COLO668 (cell line): ENCODE measurements around the gene TAS2R41.
"Not testable (repeated sequence)": the region's sequence is repeated elsewhere in the genome, so short reads cannot be mapped to it uniquely, and the experiment has no call there.

Experiments
- DNase-seq: peaks from one replicate; lab custom pipeline; 2025; ENCODE audit not compliant: unreplicated experiment; lab: John Stamatoyannopoulos, UW

TAS2R41 gene

GRCh38 chr7:143514995-143515735 lies 37.5 kb downstream of the TAS2R41 start:
- DNase-seq, result no peak

GRCh38 chr7:143516981-143517380 lies 39.3 kb downstream of the TAS2R41 start:
- no peak for DNase-seq

DNA sequence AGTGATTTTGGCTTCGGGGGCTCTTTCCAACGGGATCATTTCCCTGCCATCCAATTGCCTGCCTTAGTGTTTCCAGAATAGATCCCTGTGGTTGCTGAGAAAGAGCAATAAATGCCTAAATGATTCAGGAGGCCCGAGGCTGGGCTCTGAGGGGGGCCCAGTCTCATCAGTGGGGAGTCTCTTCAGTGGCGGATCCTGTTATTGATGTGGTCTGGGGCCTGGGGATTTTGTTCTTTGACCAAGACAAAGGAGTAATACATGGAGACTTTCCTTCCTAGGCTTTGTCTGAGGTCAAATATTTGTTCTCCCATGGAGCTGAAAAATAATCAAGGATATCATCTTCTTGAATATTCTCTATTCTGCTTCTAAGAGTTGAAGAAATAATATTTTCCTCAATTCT lies 40.8 kb downstream of the TAS2R41 start:
- no peak for DNase-seq

GRCh38 chr7:143518941-143519340 lies 41.3 kb downstream of the TAS2R41 start:
- no peak for DNase-seq

GRCh38 chr7:143519411-143520131 lies 41.9 kb downstream of the TAS2R41 start:
- no peak for DNase-seq

DNA sequence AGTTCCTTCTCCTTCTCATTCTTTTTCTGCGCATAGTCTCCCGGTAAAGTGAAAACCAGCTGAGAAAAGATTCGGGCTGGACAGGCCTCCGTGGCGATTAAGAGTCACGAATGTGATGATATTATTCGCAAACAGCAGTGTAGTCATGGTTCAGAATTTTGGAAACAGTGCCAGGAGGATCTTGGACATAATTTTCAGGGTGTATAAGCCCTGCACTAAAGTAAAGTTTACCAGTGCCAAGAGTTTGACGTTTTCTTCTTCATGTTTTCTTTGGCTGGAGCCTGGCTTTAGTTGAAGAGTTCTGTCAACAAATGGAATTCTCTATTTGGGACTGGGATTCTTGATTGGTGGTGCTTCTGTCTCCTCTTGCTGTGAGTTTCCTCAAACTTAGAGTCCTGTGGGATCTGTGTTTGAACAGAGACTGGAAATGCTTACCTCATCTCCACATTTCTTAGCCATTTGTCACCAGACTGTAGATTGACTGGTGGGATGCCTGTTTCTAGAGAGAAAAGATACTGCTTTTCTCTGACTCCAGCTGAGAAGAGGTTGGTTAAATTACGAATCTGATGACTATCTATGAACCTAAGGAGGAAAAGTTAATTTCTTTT lies 44.7 kb downstream of the TAS2R41 start:
- DNase-seq, result not testable (repeated sequence)
